Measurements from ENCODE around the gene ARHGEF38. TPM values are rescaled to one million over a fixed set of nuclear protein-coding genes. Genes with fewer than 3 reads are reported as not detected.
A peak's percentile ranks its signal among the peaks of the same experiment; 100 is the strongest.

Gene ARHGEF38
- total RNA-seq, 1 donor from 2014 or later = 0.42 TPM

DNA sequence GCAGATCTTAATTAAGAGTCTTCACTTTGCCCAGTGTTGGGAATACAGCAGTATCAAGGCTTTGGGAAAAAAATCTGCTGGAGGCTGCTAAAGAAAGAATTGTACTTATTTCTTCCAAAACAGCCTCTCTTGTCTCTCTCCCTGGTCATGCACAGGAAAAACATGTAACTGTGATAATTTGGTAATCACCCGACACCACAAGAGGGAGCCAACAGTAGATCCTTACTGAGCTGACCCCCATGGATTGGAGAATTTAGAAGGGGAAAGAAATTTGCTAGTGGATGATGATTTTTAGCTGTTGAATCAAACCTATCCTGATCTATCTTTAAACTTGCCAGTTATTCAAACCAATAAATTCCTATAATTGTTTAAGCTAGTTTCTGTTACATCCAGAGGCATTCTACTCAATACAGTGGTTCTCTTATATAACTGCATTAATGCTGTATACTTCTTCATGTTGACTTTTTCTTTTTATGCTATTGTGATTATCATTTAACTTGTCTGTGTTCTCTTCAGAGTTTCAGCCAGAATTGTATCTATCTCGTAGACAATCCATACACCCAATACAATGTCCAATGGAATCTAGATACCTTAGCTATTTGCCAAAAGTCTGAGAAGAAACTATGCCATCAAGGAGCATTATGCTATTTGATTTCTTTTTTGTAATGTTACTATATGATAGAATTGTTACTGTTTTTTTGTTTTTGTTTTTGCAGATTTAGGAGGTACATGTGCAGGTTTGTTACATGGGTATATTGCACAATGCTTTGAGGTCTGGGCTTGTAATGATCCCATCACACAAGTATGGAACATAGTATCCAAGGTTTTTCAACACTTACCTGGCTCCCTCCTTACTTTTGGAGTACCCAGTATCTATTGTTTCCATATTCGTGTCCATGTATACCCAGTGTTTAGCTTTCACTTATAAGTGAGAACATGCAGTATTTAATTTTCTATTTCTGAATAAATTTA is 31.3 kb upstream of the ARHGEF38 start:
- no peak overlapping the region for H3K4me3 ChIP-seq (ENCODE audit: low read depth, low read length)
- H3K27me3 ChIP-seq (ENCODE audit: control insufficient read depth, insufficient read depth, low read length) = no peaks in the 10 kb centered on the region
- DNase-seq (ENCODE audit: low read depth) = peak; percentile 4
- no peaks in the 10 kb centered on the region for H3K36me3 ChIP-seq (ENCODE audit: control insufficient read depth, insufficient read depth, low read length)
- TF ChIP-seq, protein P1, sequence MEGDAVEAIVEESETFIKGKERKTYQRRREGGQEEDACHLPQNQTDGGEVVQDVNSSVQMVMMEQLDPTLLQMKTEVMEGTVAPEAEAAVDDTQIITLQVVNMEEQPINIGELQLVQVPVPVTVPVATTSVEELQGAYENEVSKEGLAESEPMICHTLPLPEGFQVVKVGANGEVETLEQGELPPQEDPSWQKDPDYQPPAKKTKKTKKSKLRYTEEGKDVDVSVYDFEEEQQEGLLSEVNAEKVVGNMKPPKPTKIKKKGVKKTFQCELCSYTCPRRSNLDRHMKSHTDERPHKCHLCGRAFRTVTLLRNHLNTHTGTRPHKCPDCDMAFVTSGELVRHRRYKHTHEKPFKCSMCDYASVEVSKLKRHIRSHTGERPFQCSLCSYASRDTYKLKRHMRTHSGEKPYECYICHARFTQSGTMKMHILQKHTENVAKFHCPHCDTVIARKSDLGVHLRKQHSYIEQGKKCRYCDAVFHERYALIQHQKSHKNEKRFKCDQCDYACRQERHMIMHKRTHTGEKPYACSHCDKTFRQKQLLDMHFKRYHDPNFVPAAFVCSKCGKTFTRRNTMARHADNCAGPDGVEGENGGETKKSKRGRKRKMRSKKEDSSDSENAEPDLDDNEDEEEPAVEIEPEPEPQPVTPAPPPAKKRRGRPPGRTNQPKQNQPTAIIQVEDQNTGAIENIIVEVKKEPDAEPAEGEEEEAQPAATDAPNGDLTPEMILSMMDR (IDR thresholded peaks at IDR 0.05; ENCODE audit: insufficient read depth, low read length, poor library complexity, severe bottlenecking) = peak; percentile 79

DNA sequence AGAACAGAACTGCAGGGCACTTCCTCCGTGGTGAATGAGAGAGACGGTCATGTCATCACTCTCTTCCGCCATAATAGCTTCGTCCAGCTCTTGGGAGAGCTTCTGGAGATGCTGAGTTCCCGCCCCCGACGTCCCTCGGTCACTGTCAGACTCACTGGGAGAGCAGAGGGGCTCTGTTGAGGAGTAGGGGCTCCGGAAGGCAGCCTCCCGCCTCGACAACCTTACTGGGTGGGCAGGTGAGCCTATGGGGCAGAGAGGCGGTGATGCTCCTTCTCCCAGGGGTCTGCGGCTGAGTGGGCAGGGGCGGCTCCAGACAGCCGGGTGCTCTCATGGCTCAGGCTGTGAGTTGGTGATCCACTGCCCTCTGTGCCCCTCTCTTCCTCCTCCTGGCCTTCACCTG is 25.8 kb upstream of the ARHGEF38 start:
- no peaks in the 10 kb centered on the region for H3K36me3 ChIP-seq (ENCODE audit: control insufficient read depth, insufficient read depth, low read length)
- TF ChIP-seq, protein P1 (IDR thresholded peaks at IDR 0.05; ENCODE audit: insufficient read depth, low read length, poor library complexity, severe bottlenecking) = no peak
- no peak overlapping the region for H3K4me3 ChIP-seq (ENCODE audit: low read depth, low read length)
- no peak for DNase-seq (ENCODE audit: low read depth)
- H3K27me3 ChIP-seq (ENCODE audit: control insufficient read depth, insufficient read depth, low read length) = no peaks in the 10 kb centered on the region

DNA sequence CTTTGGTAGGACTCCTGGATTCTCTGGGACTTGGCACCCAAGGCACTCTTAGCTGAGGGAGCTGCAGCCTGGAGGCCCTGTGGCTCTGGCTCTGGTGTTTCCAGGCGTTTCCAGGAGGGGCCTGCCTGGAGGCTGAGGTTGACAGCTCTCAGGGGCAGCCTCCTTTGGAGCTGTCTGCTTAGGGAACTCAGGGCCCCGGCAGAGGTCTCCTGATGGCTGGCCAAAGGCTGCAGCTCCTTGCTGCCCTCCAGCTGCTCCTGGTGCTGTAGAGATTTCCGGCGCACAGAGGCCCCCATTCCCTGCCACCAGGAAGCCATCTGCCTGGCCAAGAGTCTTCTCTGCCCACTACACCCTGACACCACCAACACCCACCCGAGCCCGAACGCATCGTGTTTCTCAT is 25.3 kb upstream of the ARHGEF38 start:
- Histone ChIP-seq H3K36me3 (ENCODE audit: control insufficient read depth, insufficient read depth, low read length) (no peaks in the 10 kb centered on the region), H3K4me3 (ENCODE audit: low read depth, low read length) (no peak overlapping the region), H3K27me3 (ENCODE audit: control insufficient read depth, insufficient read depth, low read length) (no peaks in the 10 kb centered on the region)
- TF ChIP-seq, protein P1 (IDR thresholded peaks at IDR 0.05; ENCODE audit: insufficient read depth, low read length, poor library complexity, severe bottlenecking) = no peak
- DNase-seq (ENCODE audit: low read depth) = no peak

DNA sequence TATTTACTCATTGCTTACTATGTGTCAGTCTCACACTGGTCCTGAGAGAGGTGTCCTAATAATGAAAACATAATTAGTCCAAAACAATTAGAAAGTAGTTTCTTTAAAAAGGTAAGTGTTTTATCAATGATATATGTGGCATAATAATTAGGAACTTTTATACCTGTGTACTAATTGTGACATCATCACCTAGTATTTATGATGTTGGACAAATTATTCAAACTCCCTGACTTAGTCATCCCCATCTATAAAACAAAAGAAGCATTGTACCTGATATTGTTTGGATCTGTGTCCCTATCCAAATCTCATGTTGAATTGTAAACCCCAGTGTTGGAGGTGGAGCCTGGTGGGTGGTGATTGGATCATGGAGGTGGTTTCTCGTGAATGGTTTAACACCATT is 15.8 kb upstream of the ARHGEF38 start:
- TF ChIP-seq, protein P1 (IDR thresholded peaks at IDR 0.05; ENCODE audit: insufficient read depth, low read length, poor library complexity, severe bottlenecking) = no peak
- no peaks in the 10 kb centered on the region for H3K36me3 ChIP-seq (ENCODE audit: control insufficient read depth, insufficient read depth, low read length)
- DNase-seq (ENCODE audit: low read depth) = no peak
- H3K4me3 ChIP-seq (ENCODE audit: low read depth, low read length) = no peak overlapping the region
- no peaks in the 10 kb centered on the region for H3K27me3 ChIP-seq (ENCODE audit: control insufficient read depth, insufficient read depth, low read length)

DNA sequence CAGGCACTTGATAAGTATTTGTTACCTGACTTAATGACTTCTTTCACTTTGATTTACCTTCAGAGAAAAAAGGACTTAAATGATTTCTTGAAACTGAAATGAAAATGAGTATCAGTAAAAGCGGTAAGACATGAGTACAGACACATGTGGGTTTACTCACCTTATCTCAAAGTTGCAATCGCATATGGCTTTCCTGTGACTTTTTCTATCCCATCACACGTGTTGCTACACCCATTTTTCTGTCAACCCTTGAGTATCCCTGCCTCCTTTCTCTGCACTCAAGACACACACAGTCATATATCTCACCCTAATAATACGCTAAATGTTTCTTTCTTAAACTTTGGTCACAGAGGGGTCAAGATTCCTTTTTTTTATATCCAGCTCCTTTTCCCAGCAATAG is 11.0 kb upstream of the ARHGEF38 start:
- TF ChIP-seq, protein P1 (IDR thresholded peaks at IDR 0.05; ENCODE audit: insufficient read depth, low read length, poor library complexity, severe bottlenecking) = no peak
- no peak overlapping the region for H3K4me3 ChIP-seq (ENCODE audit: low read depth, low read length)
- no peaks in the 10 kb centered on the region for H3K36me3 ChIP-seq (ENCODE audit: control insufficient read depth, insufficient read depth, low read length)
- DNase-seq (ENCODE audit: low read depth) = no peak
- no peaks in the 10 kb centered on the region for H3K27me3 ChIP-seq (ENCODE audit: control insufficient read depth, insufficient read depth, low read length)

All from kidney epithelial cell (primary cell).